A549 (cell line): ENCODE measurements around the gene TRIM49D1. TPM values are rescaled to one million over a fixed set of nuclear protein-coding genes. Genes with fewer than 3 reads are reported as not detected.
"Not testable (repeated sequence)": the region's sequence is repeated elsewhere in the genome, so short reads cannot be mapped to it uniquely, and the experiment has no call there.

Experiments
- ATAC-seq, 2 experiments: fragments of 200-7000 bp in 1 of 2; fragments of >200 bp in 1 of 2; cut with Nextera tagmentation in 1 of 2; cut with Tn5 transposase in 1 of 2; 3 replicates each; pipeline versions ENCODE4 v1.8.0 to v1.9.1; 2018 to 2020; ENCODE audit warnings: mild to moderate bottlenecking in 1 of 2, moderate library complexity in 1 of 2
- CTCF ChIA-PET: fragments of 300-600 bp; sonication (Branson Sonifier 250); formaldehyde crosslinking; extraction: SDS; loops from one replicate; lab custom pipeline; 2021; ENCODE audit warnings: antibody characterized with exemption, inconsistent platforms; lab: Yijun Ruan, JAX
- POLR2A ChIA-PET: fragments of 350-600 bp; formaldehyde crosslinking; extraction: SDS; loops from one replicate; lab custom pipeline; 2021; ENCODE audit warnings: antibody characterized with exemption, inconsistent platforms; lab: Yijun Ruan, JAX
- DNase-seq, 2 experiments: peaks; one replicate each; pipeline versions ENCODE4 v3.0.0 to v3.0.0-alpha.2; 2011 to 2016; ENCODE audit warnings: low read depth in 1 of 2, low spot score in 1 of 2
- FAIRE-seq: peaks from 2 replicates; lab custom pipeline; 2011; peaks lifted over from hg19 to GRCh38; lab: Jason Lieb, UNC
- H3K27ac ChIP-seq, 2 experiments: fragments of >200 bp; sonication (Bioruptor Twin); formaldehyde crosslinking; 3 replicates each; pipeline ENCODE4 v1.5.1; 2016 to 2017
- H3K4me1 ChIP-seq: fragments of >200 bp; sonication (Bioruptor Twin); formaldehyde crosslinking; 3 replicates; pipeline ENCODE4 v1.6.1; 2016
- H3K4me2 ChIP-seq: fragments of >200 bp; sonication (Bioruptor Twin); formaldehyde crosslinking; 3 replicates; pipeline ENCODE4 v1.6.1; 2016
- H3K4me3 ChIP-seq: fragments of >200 bp; sonication (Bioruptor Twin); formaldehyde crosslinking; 3 replicates; pipeline ENCODE4 v1.5.1; 2016
- H3K9me3 ChIP-seq: fragments of >200 bp; sonication (Bioruptor Twin); formaldehyde crosslinking; 3 replicates; pipeline ENCODE4 v1.6.1; 2016
- WGBS: methylation state at CpG from one replicate; pipeline ENCODE4 v1.1.6; 2017; ENCODE audit errors: missing lambda C conversion rate; 5-methylcytosine and 5-hydroxymethylcytosine counted together
- polyA plus RNA-seq, 4 experiments: library from polyadenylated mRNA; depleted of rRNA in 3 of 4; stranded (reverse); fragments of >200 nt; fragmentation: RNase III in 1 of 4; extraction: RNeasy Plus Mini Kit Qiagen cat#74134 plus additional on column Dnase treatment in 1 of 4; gene quantifications; 2 replicates in 3 of 4; 3 replicates in 1 of 4; pipeline ENCODE4 v1.2.3, GENCODE V29; 2011 to 2017
- small RNA-seq, 6 experiments: library from RNA; depleted of rRNA; stranded (forward); fragments of <200 nt; gene quantifications; one replicate each; pipeline ENCODE3, GENCODE V24; 2012

TRIM49D1 gene
- polyA plus RNA-seq, 2 of the 4 experiments (the other 2 are of a cell fraction) = not detected

DNA sequence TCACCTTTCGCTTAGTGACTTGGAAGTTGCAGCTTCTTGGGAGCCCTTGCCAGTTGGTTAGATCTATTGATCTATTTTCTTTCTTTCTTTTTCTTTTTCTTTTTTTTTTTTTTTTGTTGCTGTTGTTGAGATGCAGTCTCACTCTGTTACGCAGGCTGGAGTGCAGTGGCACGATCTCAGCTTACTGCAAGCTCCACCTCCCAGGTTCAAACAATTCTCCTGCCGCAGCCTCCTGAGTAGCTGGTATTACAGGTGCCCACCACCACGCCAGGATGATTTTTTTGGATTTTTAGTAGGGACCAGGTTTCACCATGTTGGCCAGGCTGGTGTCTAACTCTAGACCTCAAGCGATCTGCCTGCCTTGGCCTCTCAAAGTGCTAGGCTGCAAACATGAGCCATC is 44.5 kb downstream of the TRIM49D1 start:
- H3K4me2 ChIP-seq, H3K4me3 ChIP-seq, FAIRE-seq, ATAC-seq, POLR2A ChIA-PET, DNase-seq, H3K27ac ChIP-seq, H3K4me1 ChIP-seq, CTCF ChIA-PET, H3K9me3 ChIP-seq: not testable (repeated sequence)
- WGBS = 51% methylated on average over 4 of the region's 6 CpGs

DNA sequence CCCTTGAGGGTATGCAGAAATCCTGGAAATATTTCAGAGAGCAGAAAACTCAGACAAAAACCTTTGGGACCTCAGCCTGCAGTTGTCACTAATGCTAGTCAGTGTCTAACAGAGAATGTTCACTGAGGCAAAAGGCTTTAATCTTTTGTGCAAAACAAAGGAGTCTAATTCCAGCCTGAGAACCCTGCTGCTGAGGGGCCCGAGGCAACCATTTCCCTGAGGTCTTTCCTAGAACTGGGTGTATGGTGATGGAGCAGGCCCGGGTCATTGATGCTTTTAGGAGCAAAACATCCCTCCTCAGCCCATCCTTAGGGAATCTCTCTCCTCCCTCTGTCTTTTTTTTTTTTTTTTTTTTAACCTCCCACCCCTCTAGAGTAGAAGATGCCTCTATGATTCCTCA is 49.5 kb downstream of the TRIM49D1 start:
- H3K4me1 ChIP-seq, CTCF ChIA-PET, POLR2A ChIA-PET, H3K9me3 ChIP-seq, DNase-seq, H3K4me2 ChIP-seq, H3K4me3 ChIP-seq, FAIRE-seq, ATAC-seq, H3K27ac ChIP-seq: not testable (repeated sequence)
- WGBS = 3% methylated on average over 2 of the region's 2 CpGs

DNA sequence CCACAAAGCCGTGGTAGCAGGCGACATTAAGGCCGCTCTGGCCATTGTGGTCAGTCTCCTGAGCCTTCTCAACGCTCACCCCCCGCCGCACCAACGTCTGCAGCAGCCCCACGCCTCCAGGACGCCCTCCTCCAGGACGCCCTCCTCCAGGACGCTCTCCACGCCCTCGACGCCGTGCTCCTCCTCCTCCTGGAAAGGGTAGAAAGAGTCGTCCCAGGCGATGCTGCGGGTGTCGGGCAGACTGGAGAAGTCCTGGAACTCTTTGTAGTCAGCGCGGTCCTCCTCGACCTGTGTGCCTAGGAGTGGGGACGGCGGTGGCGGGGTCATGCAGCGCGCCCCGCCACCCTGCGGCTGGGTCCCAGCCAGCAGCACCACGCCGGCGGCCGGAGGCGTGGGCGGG is 56.8 kb downstream of the TRIM49D1 start:
- H3K4me2 ChIP-seq, H3K4me3 ChIP-seq, H3K4me1 ChIP-seq, DNase-seq, ATAC-seq, FAIRE-seq, H3K27ac ChIP-seq, H3K9me3 ChIP-seq, CTCF ChIA-PET, POLR2A ChIA-PET: not testable (repeated sequence)
- 65% methylated on average over 4 of the region's 35 CpGs for WGBS

DNA sequence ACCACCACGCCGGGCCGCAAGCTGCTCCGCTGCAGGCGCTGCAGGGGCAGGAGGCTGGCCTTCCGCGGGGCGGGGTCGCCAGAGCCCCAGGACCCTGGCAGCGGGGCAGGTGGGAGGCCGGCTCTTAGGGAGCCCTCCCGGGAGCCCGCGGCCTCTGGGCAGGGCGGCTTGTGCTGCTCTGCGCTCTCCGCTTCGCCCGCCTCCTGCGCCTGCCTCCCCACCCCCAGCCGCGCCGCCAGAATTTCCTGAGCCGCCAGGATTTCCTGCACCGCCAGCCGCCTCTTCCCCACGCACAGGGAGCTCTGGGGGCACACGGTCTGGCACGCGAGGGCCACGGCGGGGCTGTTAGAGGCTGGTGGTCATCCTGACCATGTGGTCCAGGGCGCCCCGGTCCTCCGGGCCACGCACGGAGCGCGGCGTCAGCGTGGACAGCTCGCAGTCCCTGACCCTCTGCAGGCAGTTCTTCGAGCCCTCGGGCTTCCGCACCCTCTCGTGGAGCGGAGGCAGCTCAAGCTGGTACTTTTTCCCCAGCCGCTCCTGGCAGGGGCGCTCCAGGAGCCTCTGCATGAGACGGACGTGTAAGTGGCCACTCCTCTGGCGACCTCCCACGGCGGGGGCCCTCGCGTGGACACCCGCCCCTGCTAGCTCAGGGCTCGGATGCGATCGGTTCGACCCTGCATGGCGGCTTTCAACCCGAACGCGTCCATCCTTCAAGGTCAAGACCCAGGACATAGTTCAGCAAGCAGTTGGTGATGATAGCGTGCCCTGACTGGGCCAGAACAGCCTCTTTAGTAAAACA is 57.9 kb downstream of the TRIM49D1 start:
- DNase-seq, H3K4me1 ChIP-seq, CTCF ChIA-PET, H3K4me3 ChIP-seq, H3K9me3 ChIP-seq, POLR2A ChIA-PET, H3K27ac ChIP-seq, FAIRE-seq: not testable (repeated sequence)
- WGBS = 24% methylated on average over 18 of the region's 66 CpGs
- peak; percentile 38 to 50; a peak in 1 of 6 replicates for ATAC-seq
- peak overlapping the region; percentile 61 for H3K4me2 ChIP-seq

Small RNA genes within 50 kb of the gene (small RNA-seq; reads per million reads assigned to genes)
- gene AP004607.1 = 0 reads per million in 6 experiments

Other genes starting within 250 kb of the TRIM49D1 start
- not detected in 2 replicates for gene TRIM77, start 211.9 kb downstream of the TRIM49D1 start, polyA plus RNA-seq (2011; rRNA removed)
- not detected in 3 replicates for gene TRIM77, start 211.9 kb downstream of the TRIM49D1 start, polyA plus RNA-seq (2017; fragmentation: RNase III; extraction: RNeasy Plus Mini Kit Qiagen cat#74134 plus additional on column Dnase treatment)
- 0.08 TPM in 1 of 2 replicates, not detected in the other for gene TRIM49, start 113.7 kb downstream of the TRIM49D1 start, polyA plus RNA-seq (2011; rRNA removed)
- not detected in 3 replicates for gene TRIM49, start 113.7 kb downstream of the TRIM49D1 start, polyA plus RNA-seq (2017; fragmentation: RNase III; extraction: RNeasy Plus Mini Kit Qiagen cat#74134 plus additional on column Dnase treatment)
- not detected in 2 replicates for gene TRIM64B, start 43.8 kb downstream of the TRIM49D1 start, polyA plus RNA-seq (2011; rRNA removed)
- gene TRIM64B, start 43.8 kb downstream of the TRIM49D1 start, polyA plus RNA-seq (2017; fragmentation: RNase III; extraction: RNeasy Plus Mini Kit Qiagen cat#74134 plus additional on column Dnase treatment) = not detected in 3 replicates
- not detected in 2 replicates for gene TRIM49D2, start 1.8 kb upstream of the TRIM49D1 start, polyA plus RNA-seq (2011; rRNA removed)
- not detected in 3 replicates for gene TRIM49D2, start 1.8 kb upstream of the TRIM49D1 start, polyA plus RNA-seq (2017; fragmentation: RNase III; extraction: RNeasy Plus Mini Kit Qiagen cat#74134 plus additional on column Dnase treatment)
- not detected in 2 replicates for gene TRIM64, start 43.8 kb upstream of the TRIM49D1 start, polyA plus RNA-seq (2011; rRNA removed)
- not detected in 3 replicates for gene TRIM64, start 43.8 kb upstream of the TRIM49D1 start, polyA plus RNA-seq (2017; fragmentation: RNase III; extraction: RNeasy Plus Mini Kit Qiagen cat#74134 plus additional on column Dnase treatment)
- gene TRIM49C, start 108.9 kb upstream of the TRIM49D1 start, polyA plus RNA-seq (2011; rRNA removed) = not detected in 2 replicates
- gene TRIM49C, start 108.9 kb upstream of the TRIM49D1 start, polyA plus RNA-seq (2017; fragmentation: RNase III; extraction: RNeasy Plus Mini Kit Qiagen cat#74134 plus additional on column Dnase treatment) = not detected in 3 replicates
- gene UBTFL1, start 163.7 kb upstream of the TRIM49D1 start, polyA plus RNA-seq (2011; rRNA removed) = not detected in 2 replicates
- gene UBTFL1, start 163.7 kb upstream of the TRIM49D1 start, polyA plus RNA-seq (2017; fragmentation: RNase III; extraction: RNeasy Plus Mini Kit Qiagen cat#74134 plus additional on column Dnase treatment) = not detected in 3 replicates
- gene NAALAD2, start 212.4 kb upstream of the TRIM49D1 start, polyA plus RNA-seq (2011; rRNA removed) = not detected in 2 replicates
- not detected in 3 replicates for gene NAALAD2, start 212.4 kb upstream of the TRIM49D1 start, polyA plus RNA-seq (2017; fragmentation: RNase III; extraction: RNeasy Plus Mini Kit Qiagen cat#74134 plus additional on column Dnase treatment)